ENCODE measurements around the gene KCNIP1. TPM values are rescaled to one million over a fixed set of nuclear protein-coding genes. Genes with fewer than 3 reads are reported as not detected.

Gene KCNIP1
- total RNA-seq, 4 donors from 2014 or later, result not detected

GRCh38 chr5:170585273-170585948 is 81.6 kb downstream of the KCNIP1 start:
- H3K9me3 ChIP-seq, result no peaks in the 10 kb centered on the region
- H3K4me3 ChIP-seq, result no peak overlapping the region
- no peak for TF ChIP-seq POLR2A (IDR thresholded peaks at IDR 0.05)
- TF ChIP-seq, protein P1, sequence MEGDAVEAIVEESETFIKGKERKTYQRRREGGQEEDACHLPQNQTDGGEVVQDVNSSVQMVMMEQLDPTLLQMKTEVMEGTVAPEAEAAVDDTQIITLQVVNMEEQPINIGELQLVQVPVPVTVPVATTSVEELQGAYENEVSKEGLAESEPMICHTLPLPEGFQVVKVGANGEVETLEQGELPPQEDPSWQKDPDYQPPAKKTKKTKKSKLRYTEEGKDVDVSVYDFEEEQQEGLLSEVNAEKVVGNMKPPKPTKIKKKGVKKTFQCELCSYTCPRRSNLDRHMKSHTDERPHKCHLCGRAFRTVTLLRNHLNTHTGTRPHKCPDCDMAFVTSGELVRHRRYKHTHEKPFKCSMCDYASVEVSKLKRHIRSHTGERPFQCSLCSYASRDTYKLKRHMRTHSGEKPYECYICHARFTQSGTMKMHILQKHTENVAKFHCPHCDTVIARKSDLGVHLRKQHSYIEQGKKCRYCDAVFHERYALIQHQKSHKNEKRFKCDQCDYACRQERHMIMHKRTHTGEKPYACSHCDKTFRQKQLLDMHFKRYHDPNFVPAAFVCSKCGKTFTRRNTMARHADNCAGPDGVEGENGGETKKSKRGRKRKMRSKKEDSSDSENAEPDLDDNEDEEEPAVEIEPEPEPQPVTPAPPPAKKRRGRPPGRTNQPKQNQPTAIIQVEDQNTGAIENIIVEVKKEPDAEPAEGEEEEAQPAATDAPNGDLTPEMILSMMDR (IDR thresholded peaks at IDR 0.05), result no peak
- 72 to 73% methylated on average over 8 to 14 of the region's 14 CpGs for WGBS, 2 donors
- peaks cover 0 to 11% (median 0%) of the 10 kb centered on the region in 4 donors for H3K27me3 ChIP-seq
- H3K4me1 ChIP-seq, result no peaks in the 10 kb centered on the region
- DNase-seq, result no peak
- no peak overlapping the region for H3K27ac ChIP-seq
- H3K36me3 ChIP-seq, result no peaks in the 10 kb centered on the region
- intact Hi-C loops (cut with DNase I), result no loop called here

DNA sequence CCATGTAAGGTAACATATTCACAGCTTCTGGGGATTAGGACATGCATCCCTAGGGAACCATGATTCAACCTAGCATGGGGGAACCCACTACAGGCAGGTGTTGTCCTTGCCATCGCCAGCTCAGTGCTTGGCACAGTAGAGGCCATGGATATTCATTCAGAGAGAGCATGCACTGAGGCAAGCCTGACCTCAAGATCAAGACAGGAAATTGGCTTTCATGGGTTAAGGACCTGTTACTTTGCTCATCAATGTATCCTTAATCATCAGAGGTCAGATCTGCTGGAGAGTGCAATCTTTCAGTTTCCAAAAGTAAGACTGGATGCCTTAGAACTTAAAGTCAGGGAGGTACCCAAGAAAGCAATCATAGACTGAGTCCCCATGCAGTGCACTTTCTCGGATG is 84.0 kb downstream of the KCNIP1 start:
- WGBS, 2 donors, result 45 to 50% methylated on average over 2 of the region's 2 CpGs
- no peak for TF ChIP-seq POLR2A (IDR thresholded peaks at IDR 0.05)
- TF ChIP-seq, protein P1 (IDR thresholded peaks at IDR 0.05), result no peak
- Histone ChIP-seq H3K27ac (no peak overlapping the region), H3K27me3 (peaks cover 0 to 11% (median 0%) of the 10 kb centered on the region in 4 donors), H3K9me3 (no peaks in the 10 kb centered on the region), H3K4me3 (no peak overlapping the region), H3K4me1 (no peaks in the 10 kb centered on the region), H3K36me3 (no peaks in the 10 kb centered on the region)
- no peak for DNase-seq
- intact Hi-C loops (cut with DNase I), result no loop called here

DNA sequence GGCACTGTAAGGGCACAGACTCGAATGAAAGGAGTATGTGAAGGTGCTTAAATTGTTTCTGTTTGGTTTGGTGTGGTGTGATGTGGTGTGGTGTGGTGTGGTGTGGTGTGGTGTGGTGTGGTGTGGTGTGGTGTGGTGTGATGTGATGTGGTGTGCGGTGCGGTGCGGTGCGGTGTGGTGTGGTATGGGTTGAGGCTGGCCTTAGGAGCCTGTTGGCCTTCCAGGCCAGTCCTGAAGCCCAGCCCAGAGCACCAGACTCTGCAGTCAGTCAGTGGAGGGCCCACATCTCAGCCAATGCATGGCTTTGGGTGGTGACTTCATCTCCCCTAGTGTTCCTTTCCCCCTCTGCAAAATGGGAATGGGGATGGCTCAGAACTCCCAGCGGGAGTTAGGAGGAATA is 85.8 kb downstream of the KCNIP1 start:
- 92% methylated on average over 6 of the region's 6 CpGs for WGBS, 2 donors
- H3K36me3 ChIP-seq, result no peaks in the 10 kb centered on the region
- H3K27me3 ChIP-seq, result peaks cover 0 to 5% (median 0%) of the 10 kb centered on the region in 4 donors
- DNase-seq, result no peak
- no peak overlapping the region for H3K4me3 ChIP-seq
- no peaks in the 10 kb centered on the region for H3K9me3 ChIP-seq
- no peaks in the 10 kb centered on the region for H3K4me1 ChIP-seq
- no peak for TF ChIP-seq POLR2A (IDR thresholded peaks at IDR 0.05)
- TF ChIP-seq, protein P1 (IDR thresholded peaks at IDR 0.05), result no peak
- no peak overlapping the region for H3K27ac ChIP-seq
- intact Hi-C loops (cut with DNase I), result no loop called here

DNA sequence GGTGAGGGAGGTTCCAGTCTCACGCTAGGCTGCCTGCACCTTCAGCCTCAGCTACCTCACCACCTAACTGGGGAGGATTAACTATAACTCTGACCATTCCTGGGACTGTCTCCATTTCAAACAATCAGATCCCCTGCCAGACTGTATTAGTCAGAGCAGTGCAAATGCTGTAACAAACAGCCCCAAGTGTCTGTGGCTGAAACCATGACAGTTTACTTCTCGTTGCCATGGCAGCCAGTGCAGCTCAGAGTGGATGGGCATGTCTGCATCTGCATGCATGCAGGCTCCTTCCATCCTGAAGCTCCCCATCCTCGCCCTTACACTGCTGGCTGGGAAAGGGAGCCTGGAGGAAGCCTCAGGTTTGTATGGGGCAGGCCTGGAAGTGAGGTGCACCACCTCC is 86.7 kb downstream of the KCNIP1 start:
- peaks cover 0 to 5% (median 0%) of the 10 kb centered on the region in 4 donors for H3K27me3 ChIP-seq
- intact Hi-C loops (cut with DNase I), result no loop called here
- H3K9me3 ChIP-seq, result no peaks in the 10 kb centered on the region
- TF ChIP-seq, protein P1 (IDR thresholded peaks at IDR 0.05), result no peak
- TF ChIP-seq POLR2A (IDR thresholded peaks at IDR 0.05), result no peak
- 44 to 83% methylated on average over 1 to 2 of the region's 3 CpGs for WGBS, 2 donors
- H3K4me1 ChIP-seq, result no peaks in the 10 kb centered on the region
- no peak overlapping the region for H3K4me3 ChIP-seq
- H3K36me3 ChIP-seq, result no peaks in the 10 kb centered on the region
- DNase-seq, result no peak
- no peak overlapping the region for H3K27ac ChIP-seq

GRCh38 chr5:170591054-170591453 is 87.2 kb downstream of the KCNIP1 start:
- Histone ChIP-seq H3K27me3 (peaks cover 0 to 5% (median 0%) of the 10 kb centered on the region in 4 donors), H3K4me1 (no peaks in the 10 kb centered on the region), H3K4me3 (no peak overlapping the region), H3K36me3 (no peaks in the 10 kb centered on the region), H3K27ac (no peak overlapping the region), H3K9me3 (no peaks in the 10 kb centered on the region)
- DNase-seq, result no peak
- no peak for TF ChIP-seq POLR2A (IDR thresholded peaks at IDR 0.05)
- TF ChIP-seq, protein P1 (IDR thresholded peaks at IDR 0.05), result no peak
- 55 to 59% methylated on average over 5 of the region's 5 CpGs for WGBS, 2 donors
- intact Hi-C loops (cut with DNase I), result no loop called here

All from esophagus squamous epithelium (tissue), 5 donors.